Cardiac muscle cell (in vitro differentiated cells and primary cell): ENCODE measurements around the gene ABHD5. TPM values are rescaled to one million over a fixed set of nuclear protein-coding genes. Genes with fewer than 3 reads are reported as not detected.

ENCODE experiments used
- DNase-seq, 2 donors: peaks; one replicate each; pipeline versions ENCODE4 v3.0.0 to v3.0.0-alpha.2; 2010 to 2017; ENCODE audit warnings: low read depth in 1 of 2, low spot score in 1 of 2
- H3K27ac ChIP-seq: fragments of 200-600 bp; sonication (generic); 2 replicates; pipeline ENCODE4 v1.5.1; 2016
- H3K27me3 ChIP-seq: fragments of 200-600 bp; sonication (generic); 2 replicates; pipeline ENCODE4 v1.6.0; 2016; ENCODE audit warnings: control low read depth
- H3K36me3 ChIP-seq: fragments of 200-600 bp; sonication (generic); 2 replicates; pipeline ENCODE4 v1.5.1; 2016; ENCODE audit warnings: control low read depth
- H3K4me1 ChIP-seq: fragments of 200-600 bp; sonication (generic); 2 replicates; pipeline ENCODE4 v1.8.1; 2017; ENCODE audit warnings: low read depth, mild to moderate bottlenecking, mixed run types
- H3K4me3 ChIP-seq: fragments of 200-600 bp; sonication (generic); 2 replicates; pipeline ENCODE4 v1.5.1; 2016; ENCODE audit warnings: mild to moderate bottlenecking
- H3K9me3 ChIP-seq: fragments of 200-600 bp; sonication (generic); 2 replicates; pipeline ENCODE4 v1.5.1; 2017; ENCODE audit warnings: low read depth, mild to moderate bottlenecking, control low read depth
- CTCF ChIP-seq: IDR thresholded peaks from 2 replicates; pipeline ENCODE4 v1.5.1; 2012; ENCODE audit warnings: low read depth, mild to moderate bottlenecking, low read length
- polyA plus RNA-seq: library from polyadenylated mRNA; unstranded; fragments of >200 nt; fragmentation: Nextera tagmentation; extraction: Ambion mirVana; gene quantifications from 2 replicates; pipeline ENCODE4 v1.2.1, GENCODE V29; 2016
- total RNA-seq: library from RNA; depleted of rRNA; stranded (reverse); fragments of >200 nt; gene quantifications from 2 replicates; pipeline ENCODE4 v1.2.3, GENCODE V29; 2016

The ABHD5 gene
- total and polyA plus RNA-seq, 2 experiments from 2014 or later: 4.3 to 12.4 TPM

- Histone ChIP-seq H3K27me3 (no peaks in the 10 kb centered on the region), H3K9me3 (no peaks in the 10 kb centered on the region), H3K36me3 (no peaks in the 10 kb centered on the region), H3K27ac (peak overlapping the region; percentile 84), H3K4me1 (peaks cover 4% of the 10 kb centered on the region), H3K4me3 (peak overlapping the region; percentile 97)
- no peak for TF ChIP-seq CTCF
- DNase-seq: no peak
These were observed 855 bp upstream of the ABHD5 start for GRCh38 chr3:43689766-43690399.

DNA sequence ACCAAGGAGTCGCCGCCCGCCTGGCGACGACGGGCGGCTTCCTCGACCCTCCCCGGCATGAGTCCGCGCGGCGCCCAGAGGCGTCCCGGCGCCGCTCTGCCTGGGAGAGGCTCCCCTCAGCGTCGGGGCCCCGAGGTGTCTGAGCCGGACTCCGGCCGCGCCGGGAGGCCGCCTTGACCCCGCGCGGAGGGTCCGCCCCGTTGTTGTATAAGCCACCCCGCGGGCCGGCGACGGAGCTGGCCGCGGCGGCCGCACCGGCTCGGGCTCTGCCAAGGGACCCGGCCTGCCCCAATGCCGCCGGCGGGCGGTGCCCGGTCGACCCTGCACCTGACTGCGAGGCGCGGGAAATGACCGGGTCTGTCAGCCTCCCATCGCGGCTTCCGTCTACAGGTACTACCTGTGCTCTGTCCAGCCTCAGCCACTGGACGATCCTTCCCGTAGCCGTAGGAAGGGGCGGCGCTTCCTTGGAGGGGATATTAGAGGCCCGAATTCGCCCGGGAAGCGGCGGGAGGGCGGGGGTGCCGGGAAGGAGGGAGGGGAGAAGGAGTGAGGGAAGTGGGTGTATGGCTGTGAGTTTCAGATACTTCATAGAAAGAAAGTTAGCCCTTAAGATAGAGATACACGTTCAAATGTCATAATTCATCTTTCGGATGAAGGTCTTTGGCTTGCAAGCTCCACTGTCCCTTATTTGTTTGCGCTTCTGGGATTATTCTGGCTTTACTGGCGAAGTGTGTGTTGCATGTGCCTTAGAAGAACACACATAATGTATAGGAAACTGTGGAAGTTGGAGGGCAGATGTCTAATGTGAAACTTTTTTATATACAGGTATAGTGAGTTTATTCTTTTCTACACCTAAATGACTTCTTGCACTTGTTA, 620 bp downstream of the ABHD5 start:
- Histone ChIP-seq H3K27ac (peak overlapping the region; percentile 96), H3K36me3 (no peaks in the 10 kb centered on the region)

GRCh38 chr3:43692085-43692855, 1.5 kb downstream of the ABHD5 start:
- no peak for DNase-seq
- Histone ChIP-seq H3K9me3 (no peaks in the 10 kb centered on the region), H3K27me3 (no peaks in the 10 kb centered on the region), H3K36me3 (no peaks in the 10 kb centered on the region), H3K4me3 (peak overlapping the region; percentile 97), H3K27ac (no peak overlapping the region), H3K4me1 (peaks cover 4% of the 10 kb centered on the region)
- TF ChIP-seq CTCF: no peak

More for the DNA sequence above, 620 bp downstream of the ABHD5 start:
- Histone ChIP-seq H3K4me1 (peaks cover 4% of the 10 kb centered on the region), H3K27me3 (no peaks in the 10 kb centered on the region), H3K4me3 (peak overlapping the region; percentile 97), H3K9me3 (no peaks in the 10 kb centered on the region)
- no peak for TF ChIP-seq CTCF
- DNase-seq: peak; percentile 57 to 80

DNA sequence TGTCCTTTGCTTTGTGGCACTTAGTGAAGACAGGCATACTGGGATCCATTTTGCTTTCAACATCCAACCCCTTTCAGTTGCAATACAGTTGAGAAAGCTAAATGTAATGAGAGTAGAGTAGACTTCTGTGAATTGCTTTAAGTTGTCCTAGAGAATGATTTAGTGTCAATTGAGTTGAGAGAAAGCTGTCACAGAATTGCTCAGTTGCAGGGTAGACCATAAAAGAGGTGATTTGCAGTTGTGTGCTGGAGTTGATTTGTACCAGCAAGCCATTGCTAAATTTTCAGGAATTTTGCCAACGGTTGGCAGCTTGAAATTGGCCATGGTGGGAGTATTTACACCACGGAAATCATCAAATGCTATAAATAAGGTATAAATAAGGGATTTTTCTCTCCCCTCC, 2.2 kb downstream of the ABHD5 start:
- H3K27me3 ChIP-seq: no peaks in the 10 kb centered on the region
- H3K9me3 ChIP-seq: no peaks in the 10 kb centered on the region
- no peak overlapping the region for H3K27ac ChIP-seq
- no peak for TF ChIP-seq CTCF
- no peak overlapping the region for H3K4me3 ChIP-seq
- H3K4me1 ChIP-seq: peaks cover 4% of the 10 kb centered on the region
- DNase-seq: no peak
- no peaks in the 10 kb centered on the region for H3K36me3 ChIP-seq

- Histone ChIP-seq H3K36me3 (no peaks in the 10 kb centered on the region), H3K4me1 (peaks cover 4% of the 10 kb centered on the region), H3K27me3 (no peaks in the 10 kb centered on the region), H3K4me3 (no peak overlapping the region), H3K27ac (no peak overlapping the region), H3K9me3 (no peaks in the 10 kb centered on the region)
- no peak for DNase-seq
- TF ChIP-seq CTCF: no peak
These were observed 2.9 kb downstream of the ABHD5 start for GRCh38 chr3:43693594-43693993.
